ENCODE results near the gene ANTKMT.
"Not testable (repeated sequence)": the region's sequence is repeated elsewhere in the genome, so short reads cannot be mapped to it uniquely, and the experiment has no call there.

ANTKMT gene

DNA sequence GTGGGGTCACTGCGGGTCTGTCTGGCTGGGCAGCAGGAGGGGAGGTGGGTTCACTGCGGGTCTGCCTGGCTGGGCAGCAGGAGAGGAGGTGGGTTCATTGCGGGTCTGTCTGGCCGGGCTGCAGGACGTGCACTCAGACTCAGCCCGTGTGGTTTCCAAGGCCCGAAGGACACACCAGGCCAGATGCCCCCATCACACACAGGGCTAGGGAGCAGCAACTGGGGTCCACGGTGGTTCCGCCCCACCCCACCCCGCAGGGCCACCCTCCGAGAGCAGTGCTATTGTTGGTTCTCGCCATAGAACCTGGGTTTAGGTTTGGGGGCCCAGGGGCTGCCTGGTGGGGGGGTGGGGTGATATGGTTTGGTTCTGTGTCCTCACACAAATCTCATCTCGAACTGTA lies 25.7 kb downstream of the ANTKMT start:
- DNase-seq: no peak

DNA sequence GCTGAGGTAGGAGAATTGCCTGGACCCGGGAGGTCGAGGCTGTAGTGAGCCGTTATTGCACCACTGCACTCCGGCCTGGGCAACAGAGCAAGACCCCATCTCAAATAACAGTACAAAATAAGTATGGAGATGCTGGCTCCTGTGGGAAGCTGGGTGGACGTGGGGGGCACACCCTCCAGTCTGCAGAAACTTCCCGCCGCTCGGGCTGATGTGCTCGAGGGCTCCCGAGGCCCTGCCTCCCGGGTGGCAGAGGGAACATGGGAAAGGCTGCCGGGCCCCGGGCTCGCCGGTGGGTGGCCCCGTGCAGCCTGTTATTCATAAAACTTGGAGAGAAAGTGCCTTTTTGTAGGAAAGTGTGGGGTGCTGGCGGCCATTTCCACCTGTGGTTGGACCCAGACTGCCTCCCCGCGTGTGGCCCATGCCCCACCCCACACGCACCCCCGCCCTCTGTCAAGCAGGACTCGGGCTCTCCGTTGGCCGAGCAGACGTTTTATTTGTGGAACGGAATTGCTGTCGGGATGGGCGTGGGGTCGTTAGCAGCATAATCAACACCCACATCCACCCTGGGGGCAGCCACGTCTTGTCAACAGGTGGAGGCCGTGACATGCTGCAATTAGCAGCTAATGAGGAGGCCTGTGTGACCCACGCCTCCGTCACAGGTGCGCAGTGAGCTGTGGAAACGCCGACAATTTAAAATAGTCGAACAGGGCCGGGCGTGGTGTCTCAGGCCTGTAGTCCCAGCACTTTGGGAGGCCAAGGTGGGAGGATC lies 27.2 kb downstream of the ANTKMT start:
- no peak for DNase-seq

DNA sequence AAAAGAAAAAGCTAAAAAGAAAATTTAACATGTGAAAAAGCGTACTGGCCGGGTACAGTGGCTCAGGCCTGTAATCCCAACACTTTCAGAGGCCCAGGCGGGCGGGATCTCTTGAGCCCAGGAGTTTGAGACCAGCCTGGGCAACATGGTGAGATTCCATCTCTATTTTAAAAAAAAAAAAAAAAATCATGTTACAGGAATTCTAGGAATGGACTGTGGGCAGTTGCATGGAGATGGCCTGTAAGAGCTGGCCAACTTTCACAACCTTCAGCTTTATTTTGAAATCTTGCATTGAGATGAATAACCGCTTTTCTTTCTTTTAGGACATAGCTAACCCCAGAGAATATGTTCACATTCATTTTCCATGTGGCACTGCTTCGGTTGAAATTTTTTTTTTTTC lies 28.1 kb downstream of the ANTKMT start:
- no peak for DNase-seq

DNA sequence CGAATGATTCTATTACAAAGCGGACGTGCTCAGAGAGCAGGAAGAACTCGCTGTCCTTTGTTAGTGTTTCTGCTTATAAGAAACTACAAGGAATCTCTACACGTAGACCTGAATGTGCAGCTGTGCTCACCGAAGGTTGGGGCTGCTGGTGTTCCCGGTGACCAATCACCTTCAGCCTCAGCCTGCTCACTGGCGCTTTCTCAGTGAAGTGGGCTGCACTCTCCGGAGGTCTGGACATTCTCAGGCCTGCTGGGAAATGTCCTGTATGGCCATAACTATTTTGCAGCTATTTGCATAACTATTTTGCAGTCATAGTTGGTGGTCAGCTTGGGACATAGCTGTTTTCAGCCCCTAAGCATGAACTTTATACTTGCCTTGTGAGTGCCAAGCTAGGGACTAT lies 29.5 kb downstream of the ANTKMT start:
- no peak for DNase-seq

DNA sequence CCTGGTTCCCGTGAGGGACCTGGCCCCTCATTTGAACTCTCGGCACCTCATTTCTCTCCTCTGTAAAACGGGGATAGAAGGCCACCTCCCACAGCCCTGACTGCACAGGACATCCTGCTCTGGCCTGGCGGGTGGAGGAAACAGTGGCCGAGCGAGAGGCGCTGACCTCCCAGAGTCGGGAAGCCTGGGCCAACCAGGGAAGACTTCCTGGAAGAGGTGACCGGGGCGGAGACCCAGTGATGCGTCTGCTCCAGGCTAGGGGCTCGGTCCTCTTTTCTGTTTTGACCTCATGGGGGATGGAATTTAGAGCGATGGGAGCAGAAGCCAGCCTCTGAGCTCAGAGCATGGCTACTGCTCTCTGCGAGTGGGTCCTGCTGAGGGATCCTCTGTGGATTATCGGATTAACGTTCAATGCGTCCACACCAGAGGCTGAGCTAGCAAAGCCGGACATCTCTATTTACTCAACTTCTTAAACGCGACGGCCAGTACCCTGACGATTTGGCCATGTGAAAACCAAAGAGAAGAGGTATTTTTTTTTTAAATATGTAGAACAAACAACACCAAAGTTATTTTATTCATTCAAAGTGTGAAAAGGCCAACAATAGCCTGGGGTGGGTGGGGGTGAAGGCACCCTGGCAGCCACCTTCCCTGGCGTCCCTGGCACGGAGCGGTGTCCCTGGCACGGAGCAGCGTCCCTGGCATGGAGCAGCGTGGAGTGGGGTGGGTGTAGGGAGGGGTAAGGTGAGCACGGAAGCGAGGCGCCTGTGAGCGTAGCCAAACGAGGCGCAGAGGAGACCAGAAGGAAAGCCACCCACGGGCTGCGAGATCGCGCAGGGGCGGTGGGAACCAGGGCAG lies 30.4 kb downstream of the ANTKMT start:
- no peak for DNase-seq

DNA sequence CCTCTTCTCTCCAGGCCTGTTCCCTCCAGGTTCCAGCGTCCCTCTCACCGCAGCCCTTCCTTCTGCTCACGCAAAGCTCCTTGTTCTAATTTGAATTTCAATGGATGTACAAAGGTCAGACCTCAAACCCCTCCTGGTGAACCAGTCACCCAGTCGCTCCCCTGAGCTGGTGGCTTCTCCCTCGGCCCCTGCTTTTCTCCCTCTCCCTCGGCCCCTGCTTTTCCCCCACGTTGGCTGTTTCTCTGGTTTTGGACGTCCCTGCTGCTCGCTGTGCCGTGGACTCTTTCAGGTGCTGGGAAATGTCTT lies 31.0 kb downstream of the ANTKMT start:
- no peak for DNase-seq

DNA sequence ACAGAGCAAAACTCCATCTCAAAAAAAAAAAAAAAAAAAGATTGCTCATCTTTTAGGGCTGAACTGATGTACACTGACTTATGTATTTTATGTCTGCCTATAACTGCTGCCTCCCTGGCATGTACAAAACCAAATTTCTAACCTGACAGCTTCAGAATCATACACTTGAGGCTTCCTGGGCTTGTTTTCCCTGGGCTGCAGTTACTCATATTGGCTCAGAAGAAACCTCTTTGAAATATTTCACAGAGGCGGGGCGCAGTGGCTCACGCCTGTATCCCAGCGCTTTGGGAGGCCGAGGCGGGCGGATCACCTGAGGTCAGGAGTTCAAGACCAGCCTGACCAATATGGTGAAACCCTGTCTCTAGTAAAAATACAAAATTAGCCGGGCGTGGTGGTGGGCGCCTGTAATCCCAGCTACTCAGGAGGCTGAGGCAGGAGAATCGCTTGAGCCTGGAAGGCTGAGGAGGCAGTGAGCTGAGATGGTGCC lies 33.2 kb downstream of the ANTKMT start:
- DNase-seq: not testable (repeated sequence)

DNA sequence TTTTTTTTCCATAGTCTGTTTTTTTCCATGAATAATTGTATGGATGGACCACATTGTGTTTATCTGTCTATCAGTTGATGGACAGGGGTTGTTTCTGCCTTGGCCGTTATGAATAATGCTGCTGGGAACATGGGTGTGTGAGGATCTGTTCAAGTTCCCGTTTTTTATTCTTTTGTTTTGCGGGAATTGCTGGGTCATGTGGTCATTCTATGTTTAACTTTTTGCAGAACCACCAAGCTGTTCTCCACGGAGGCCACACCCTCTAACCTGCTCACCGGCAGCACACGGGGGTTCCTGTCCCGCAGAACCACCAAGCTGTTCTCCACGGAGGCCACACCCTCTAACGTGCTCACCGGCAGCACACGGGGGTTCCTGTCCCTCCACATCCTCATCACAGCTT lies 33.7 kb downstream of the ANTKMT start:
- no peak for DNase-seq

DNA sequence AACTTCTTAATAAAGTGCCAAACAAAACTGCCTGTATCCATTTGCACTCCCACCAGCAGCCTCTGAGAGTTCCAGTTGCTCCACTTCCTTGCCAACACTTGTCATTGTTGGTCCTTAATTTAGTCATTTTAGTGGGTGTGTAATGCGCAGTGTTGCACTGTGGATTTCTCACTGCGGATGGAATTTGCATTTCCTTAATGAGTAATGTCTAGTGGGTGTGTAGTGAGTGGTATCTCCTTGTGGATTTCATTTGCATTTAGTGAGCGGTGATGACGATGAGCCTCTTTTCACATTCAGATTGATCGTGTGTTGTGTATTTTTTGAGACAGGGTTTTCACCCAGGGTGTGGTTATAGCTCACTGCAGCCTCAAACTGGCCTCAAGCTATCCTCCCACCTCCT lies 35.5 kb downstream of the ANTKMT start:
- no peak for DNase-seq

DNA sequence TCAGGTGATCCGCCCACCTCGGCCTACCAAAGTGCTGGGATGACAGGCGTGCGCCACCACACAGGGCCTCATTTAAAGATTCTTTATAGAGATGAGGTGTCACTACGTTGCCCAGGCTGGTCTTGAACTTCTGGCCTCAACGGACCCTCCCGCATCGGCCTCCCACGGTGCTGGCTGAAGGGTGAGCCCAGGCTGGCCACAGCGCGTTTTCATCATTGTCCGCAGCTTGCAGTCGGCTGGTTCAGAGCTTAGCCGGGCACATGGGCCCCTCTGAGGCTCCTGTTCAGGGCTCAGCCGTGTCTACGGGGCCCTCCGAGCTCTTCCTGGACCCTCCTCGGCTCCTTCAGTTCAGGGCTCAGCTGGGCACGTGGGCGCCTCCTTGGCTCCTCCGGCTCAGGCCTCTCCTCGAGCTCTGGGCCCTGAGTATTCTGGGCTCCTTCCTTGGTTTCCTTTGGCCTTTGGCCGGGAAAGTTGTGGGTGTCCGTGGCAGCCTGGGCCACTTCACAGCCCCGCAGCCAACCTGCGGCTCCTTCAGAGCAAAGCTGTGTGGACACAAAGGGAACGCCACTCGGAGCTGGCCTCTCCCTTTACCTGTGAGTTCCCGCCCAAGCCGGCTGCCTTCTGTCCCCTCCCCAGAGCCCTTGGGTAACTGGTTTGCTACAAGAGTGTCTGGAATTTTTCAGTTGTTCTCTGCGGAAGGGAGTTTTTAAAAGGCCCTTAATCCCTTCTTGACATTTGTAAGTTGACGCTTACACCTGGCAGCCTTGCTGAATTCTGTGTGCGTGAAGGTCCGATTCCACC lies 38.4 kb downstream of the ANTKMT start:
- no peak for DNase-seq

DNA sequence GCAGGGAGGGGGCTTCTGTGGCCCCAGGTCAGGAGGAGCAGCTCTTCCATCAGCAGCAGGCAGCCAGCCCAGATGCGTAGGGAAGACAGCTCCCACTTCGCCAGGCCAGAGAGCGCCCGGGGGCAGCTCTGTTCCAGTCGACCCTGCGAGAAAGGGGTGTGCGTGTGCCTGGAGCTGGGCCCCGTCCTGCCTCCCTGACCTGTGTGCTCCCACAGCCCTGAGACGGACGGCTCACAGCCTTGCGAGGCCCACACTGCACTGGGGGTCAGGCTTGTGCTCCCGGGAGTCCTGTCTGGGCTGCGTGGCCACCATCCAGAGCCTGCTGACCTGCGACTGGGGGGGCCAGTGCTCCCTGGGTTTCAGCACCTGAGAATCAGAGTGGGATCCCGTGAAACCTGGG lies 39.1 kb downstream of the ANTKMT start:
- no peak for DNase-seq

DNA sequence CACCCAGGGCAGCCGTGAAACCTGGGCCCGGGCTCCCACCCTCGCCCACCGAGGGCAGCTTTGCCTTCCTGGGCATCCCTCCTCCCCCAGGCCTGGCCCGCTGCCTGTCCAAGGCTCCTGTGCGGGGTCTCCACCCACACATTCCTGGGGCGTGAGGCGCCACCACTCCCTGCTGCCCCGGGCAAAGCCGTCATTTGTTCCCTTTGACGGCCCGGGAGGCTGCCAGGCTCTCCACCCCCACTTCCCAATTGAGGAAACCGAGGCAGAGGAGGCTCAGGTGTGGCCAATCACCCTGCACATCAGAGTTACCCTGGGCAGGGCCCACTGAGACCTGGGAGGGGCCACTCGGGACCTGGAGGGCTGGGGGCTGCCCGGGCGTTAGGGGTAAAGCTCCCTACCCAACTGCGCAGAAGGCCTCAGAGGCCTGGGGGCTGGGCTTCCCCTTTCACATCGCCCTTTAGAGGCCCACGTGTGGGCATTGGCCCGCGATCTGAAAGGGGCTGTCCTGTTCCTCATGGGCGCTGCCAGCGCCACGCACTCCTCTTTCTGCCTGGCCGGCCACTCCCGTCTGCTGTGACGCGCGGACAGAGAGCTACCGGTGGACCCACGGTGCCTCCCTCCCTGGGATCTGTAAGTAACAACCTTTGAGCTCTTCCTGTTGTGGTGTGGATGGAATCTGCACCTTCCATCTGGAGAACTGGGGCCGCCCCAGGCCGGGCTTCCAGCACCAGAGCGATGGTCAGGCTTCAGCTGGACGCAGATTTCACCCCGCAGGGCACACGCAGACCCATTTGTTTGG lies 39.8 kb downstream of the ANTKMT start, which contains the start of gene MSLN:
Gene MSLN (plus strand): TSS at position 190 of the 799 bp plus-strand sequence. CDS start 1,947 bp downstream, outside the sequence.
- no peak for DNase-seq

DNA sequence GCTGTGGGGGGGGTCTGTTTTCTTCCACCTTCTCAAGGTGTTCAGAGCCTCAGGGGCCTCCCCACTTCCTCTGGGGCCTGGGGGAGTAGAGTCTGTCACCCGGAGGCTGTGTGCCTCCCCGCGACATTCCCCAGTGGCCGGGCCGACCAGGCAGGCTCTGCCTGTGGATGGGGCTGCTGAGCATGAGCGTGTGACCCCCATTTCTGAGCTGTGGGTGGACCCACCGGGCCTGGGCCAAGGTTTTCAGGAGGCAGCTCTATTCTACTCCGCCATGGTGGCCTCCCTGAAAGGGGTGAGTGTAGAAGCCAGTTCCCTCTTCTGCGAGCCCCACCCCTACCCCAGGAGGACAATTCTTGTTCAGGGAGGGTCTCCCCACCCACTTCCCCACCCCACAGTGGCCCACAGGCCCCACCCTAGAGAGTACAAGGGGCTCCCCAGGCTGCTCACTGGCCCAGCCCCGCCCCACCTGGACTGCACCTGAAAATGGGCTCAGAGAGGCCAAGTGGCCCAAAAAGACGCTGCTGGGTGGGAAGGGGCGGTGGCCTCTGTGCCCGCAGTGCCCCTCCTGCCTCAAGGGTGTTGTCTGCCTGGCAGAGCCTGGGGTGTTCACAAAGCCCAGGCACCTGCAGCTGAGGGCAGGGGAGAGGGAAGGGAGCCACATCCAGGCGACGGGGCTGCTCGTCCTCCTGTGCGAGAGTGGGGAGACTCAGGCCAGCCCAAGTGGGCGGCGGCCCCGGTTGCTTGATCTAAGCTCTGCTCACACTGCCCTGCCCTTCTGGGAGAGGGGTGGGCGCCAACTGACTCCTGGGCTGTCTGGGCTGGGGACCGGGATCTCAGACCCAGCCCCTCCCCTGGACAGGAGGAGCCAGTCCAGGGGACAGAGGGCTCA lies 40.9 kb downstream of the ANTKMT start:
- no peak for DNase-seq

DNA sequence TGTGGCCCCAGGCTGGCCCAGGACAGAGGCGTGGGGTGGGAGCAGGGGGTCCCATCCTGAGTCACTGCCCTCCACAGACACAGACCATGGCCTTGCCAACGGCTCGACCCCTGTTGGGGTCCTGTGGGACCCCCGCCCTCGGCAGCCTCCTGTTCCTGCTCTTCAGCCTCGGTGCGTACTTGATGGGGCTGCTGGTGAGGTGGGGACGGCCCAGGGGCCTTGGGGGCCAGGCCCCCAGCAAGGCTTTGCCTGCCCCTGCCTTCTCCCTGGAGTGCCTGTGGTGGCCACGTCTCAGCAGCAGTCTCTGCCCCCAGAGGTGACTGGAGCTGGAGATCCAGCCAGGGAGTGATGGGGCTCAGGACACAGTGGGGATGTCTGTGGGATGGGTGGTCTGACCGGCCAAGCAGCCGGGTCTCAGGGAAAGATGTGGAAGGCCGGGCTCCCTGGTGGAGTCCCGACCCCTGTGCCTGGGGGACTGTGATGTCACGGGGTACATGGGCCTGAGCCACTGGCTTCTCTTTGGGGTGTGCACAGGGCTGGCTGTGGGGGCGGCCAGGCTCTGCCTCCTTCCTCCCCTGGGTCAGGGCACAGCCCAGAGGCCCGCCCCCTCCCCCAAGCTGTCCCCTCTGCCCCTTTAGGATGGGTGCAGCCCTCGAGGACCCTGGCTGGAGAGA lies 41.8 kb downstream of the ANTKMT start:
- no peak for DNase-seq

DNA sequence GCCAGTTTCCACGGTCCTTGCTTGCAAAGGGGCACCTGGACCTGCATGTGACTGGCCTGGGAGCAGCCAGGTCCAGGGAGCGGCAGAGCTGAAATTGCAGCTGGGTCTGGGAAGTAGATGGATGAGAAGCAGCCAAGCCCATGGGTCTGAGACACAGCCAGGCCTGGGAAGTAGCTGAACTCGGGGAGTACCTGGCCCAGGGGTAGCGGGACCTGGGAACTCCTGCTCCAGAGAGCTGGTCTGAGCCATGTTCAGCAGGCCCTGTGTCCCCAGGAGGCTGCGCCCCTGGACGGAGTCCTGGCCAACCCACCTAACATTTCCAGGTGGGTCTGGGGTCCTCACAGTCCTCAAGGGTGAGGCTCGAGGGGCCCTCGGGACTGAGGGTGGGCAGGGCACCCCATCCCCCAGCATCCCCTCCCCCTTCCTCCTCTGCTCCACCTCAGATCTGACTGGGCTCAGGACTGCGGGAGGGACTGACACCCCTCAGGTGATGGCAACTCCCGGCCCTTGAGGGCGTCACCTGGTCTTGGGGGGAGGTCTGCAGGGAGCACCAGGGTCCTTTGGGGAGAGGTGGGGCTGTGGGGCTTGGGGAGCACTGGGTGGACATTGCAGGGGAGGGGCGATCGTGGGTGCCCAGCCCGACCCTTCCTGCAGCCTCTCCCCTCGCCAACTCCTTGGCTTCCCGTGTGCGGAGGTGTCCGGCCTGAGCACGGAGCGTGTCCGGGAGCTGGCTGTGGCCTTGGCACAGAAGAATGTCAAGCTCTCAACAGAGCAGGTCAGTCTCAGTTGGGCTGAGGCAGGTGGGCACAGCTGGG lies 42.6 kb downstream of the ANTKMT start:
- DNase-seq: no peak

DNA sequence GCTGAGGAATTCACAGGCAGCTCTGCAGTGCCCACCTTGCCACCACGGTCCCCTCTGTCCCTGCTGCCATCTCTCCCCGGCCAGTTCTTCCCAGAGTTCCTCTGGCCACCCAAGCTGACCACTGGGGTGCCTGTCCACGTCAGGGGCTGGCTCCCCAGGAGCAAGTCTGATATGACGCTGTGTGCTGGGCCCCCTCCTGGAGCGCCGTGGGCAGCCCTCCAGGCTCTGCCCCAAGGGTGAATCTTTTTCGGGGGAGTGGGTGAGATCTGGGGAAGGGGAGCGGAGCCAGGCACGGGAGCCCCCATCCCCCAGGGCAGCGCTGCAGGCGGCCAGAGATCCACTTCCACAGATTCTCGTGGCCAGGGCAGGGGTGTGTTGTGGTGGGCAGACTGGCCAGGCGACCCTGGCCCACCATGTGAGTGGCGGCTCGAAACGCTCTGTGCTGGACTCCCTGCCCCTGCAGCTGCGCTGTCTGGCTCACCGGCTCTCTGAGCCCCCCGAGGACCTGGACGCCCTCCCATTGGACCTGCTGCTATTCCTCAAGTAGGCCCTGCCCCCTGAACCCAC lies 43.3 kb downstream of the ANTKMT start:
- DNase-seq: no peak

DNA sequence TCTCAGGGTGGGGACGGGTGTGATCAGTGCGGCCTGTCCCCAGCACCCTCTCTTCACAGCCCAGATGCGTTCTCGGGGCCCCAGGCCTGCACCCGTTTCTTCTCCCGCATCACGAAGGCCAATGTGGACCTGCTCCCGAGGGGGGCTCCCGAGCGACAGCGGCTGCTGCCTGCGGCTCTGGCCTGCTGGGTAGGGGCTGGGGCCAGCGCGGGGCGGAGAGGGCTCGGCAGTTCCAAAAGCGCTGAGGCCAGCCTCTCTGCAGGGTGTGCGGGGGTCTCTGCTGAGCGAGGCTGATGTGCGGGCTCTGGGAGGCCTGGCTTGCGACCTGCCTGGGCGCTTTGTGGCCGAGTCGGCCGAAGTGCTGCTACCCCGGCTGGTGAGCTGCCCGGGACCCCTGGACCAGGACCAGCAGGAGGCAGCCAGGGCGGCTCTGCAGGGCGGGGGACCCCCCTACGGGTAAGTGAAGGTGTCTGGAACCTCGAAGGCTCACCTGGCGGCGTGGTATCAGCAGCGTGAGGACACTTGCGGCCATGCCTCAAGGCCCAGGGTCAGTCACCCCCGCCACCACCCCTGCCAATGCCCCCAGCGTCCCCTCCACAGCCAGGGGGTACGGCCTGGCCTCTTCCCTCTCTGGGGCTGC lies 44.0 kb downstream of the ANTKMT start:
- DNase-seq: no peak

DNA sequence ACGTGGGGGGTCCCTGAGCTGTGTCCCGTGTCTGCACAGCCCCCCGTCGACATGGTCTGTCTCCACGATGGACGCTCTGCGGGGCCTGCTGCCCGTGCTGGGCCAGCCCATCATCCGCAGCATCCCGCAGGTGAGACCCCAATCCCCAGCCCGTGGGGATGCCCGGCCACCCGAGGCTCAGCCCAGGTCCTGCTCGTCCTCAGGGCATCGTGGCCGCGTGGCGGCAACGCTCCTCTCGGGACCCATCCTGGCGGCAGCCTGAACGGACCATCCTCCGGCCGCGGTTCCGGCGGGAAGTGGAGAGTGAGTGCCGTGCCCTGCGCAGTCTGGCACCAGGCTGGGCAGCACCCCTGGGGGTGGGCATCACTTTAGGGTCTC lies 44.5 kb downstream of the ANTKMT start:
- no peak for DNase-seq
